OCI-LY7 (cell line): ENCODE measurements around the gene FOXD2. TPM values are rescaled to one million over a fixed set of nuclear protein-coding genes. Genes with fewer than 3 reads are reported as not detected.

ENCODE experiments used
- BruUV-seq: library from RNA; stranded (reverse); fragments of 400-500 nt; replicated peaks from 2 replicates; lab custom pipeline; 2021; lab: Mats Ljungman, UMichigan
- CTCF ChIA-PET: fragments of 300-600 bp; sonication (Branson Sonifier 250); formaldehyde crosslinking; loops from one replicate; lab custom pipeline; 2022; ENCODE audit warnings: antibody characterized with exemption; ENCODE audit not compliant: unreplicated experiment; lab: Charles Lee
- POLR2A ChIA-PET: fragments of 300-600 bp; sonication (Branson Sonifier 250); formaldehyde crosslinking; loops from one replicate; lab custom pipeline; 2022; ENCODE audit warnings: antibody characterized with exemption; lab: Charles Lee
- DNase-seq: peaks from one replicate; pipeline ENCODE4 v3.0.0-alpha.2; 2015; ENCODE audit warnings: low spot score
- H2AFZ ChIP-seq: fragments of 200-600 bp; sonication (generic), shearing (Covaris generic); 2 replicates; pipeline ENCODE4 v1.6.1; 2014; ENCODE audit warnings: mild to moderate bottlenecking, antibody characterized with exemption, low read length, moderate library complexity
- H3K27ac ChIP-seq: fragments of 200-600 bp; sonication (generic); 2 replicates; pipeline ENCODE4 v1.5.1; 2014; ENCODE audit warnings: mixed run types, low read depth, mild to moderate bottlenecking, moderate library complexity, low read length, inconsistent platforms; ENCODE audit not compliant: poor library complexity, severe bottlenecking
- H3K36me3 ChIP-seq: fragments of 200-600 bp; sonication (generic); 2 replicates; pipeline ENCODE4 v1.6.1; 2014; ENCODE audit warnings: mild to moderate bottlenecking, antibody characterized with exemption, low read length, moderate library complexity, mixed read lengths; ENCODE audit not compliant: insufficient read depth
- H3K4me1 ChIP-seq: fragments of 200-600 bp; sonication (generic); 2 replicates; pipeline ENCODE4 v1.5.1; 2014; ENCODE audit warnings: mild to moderate bottlenecking, low read length; ENCODE audit not compliant: insufficient read depth, poor library complexity, severe bottlenecking
- H3K4me2 ChIP-seq: fragments of 200-600 bp; sonication (generic); 2 replicates; pipeline ENCODE4 v1.6.1; 2014; ENCODE audit warnings: mild to moderate bottlenecking, low read length
- H3K4me3 ChIP-seq: fragments of 200-600 bp; sonication (generic); 2 replicates; pipeline ENCODE4 v1.5.1; 2014; ENCODE audit warnings: mild to moderate bottlenecking, low read depth, low read length; ENCODE audit not compliant: poor library complexity, severe bottlenecking
- H3K79me2 ChIP-seq: fragments of 200-600 bp; sonication (generic); 2 replicates; pipeline ENCODE4 v1.6.1; 2016; ENCODE audit warnings: low read depth, mild to moderate bottlenecking, low read length, moderate library complexity, mixed read lengths; ENCODE audit not compliant: insufficient read depth
- H3K9me2 ChIP-seq: fragments of 200-600 bp; sonication (generic); 2 replicates; pipeline ENCODE4 v1.6.1; 2016; ENCODE audit warnings: mild to moderate bottlenecking, low read length, mixed read lengths; ENCODE audit not compliant: insufficient read depth
- H3K9me3 ChIP-seq: fragments of 200-600 bp; sonication (generic); 2 replicates; pipeline ENCODE4 v1.6.1; 2014; ENCODE audit warnings: mild to moderate bottlenecking, mixed run types, low read length, mixed read lengths
- H4K20me1 ChIP-seq: fragments of 200-600 bp; sonication (generic); 2 replicates; pipeline ENCODE4 v1.6.1; 2014; ENCODE audit warnings: mild to moderate bottlenecking, antibody characterized with exemption, low read length, moderate library complexity, mixed read lengths; ENCODE audit not compliant: insufficient read depth
- EZH2phosphoT487 ChIP-seq: fragments of 200-600 bp; sonication (generic); IDR thresholded peaks from 2 replicates; pipeline ENCODE4 v1.6.1; 2018; ENCODE audit warnings: low read depth, borderline replicate concordance, mild to moderate bottlenecking, mixed run types, antibody characterized with exemption, low read length, moderate library complexity, mixed read lengths
- intact Hi-C: fragments of 100-400 bp; cut with micrococcal nuclease; formaldehyde crosslinking; loops from one replicate; pipeline ENCODE4 v1.10.0; 2022; ENCODE audit not compliant: unreplicated experiment
- total RNA-seq, 2 experiments: library from RNA; depleted of rRNA in 1 of 2; stranded (reverse); fragments of >200 nt in 1 of 2; shearing (Covaris generic) in 1 of 2; gene quantifications; 2 replicates each; pipeline ENCODE4 v1.2.3, GENCODE V29; 2014 to 2022
- TF ChIP-seq, protein P1 (sequence below): fragments of 200-600 bp; sonication (generic); conservative IDR thresholded peaks from 2 replicates; pipeline ENCODE4 v1.5.1; 2014; ENCODE audit warnings: mild to moderate bottlenecking, antibody characterized with exemption, low read length, moderate library complexity, mixed read lengths

FOXD2 gene
- total RNA-seq, 2 experiments from 2014 or later: 0.49 to 0.76 TPM

DNA sequence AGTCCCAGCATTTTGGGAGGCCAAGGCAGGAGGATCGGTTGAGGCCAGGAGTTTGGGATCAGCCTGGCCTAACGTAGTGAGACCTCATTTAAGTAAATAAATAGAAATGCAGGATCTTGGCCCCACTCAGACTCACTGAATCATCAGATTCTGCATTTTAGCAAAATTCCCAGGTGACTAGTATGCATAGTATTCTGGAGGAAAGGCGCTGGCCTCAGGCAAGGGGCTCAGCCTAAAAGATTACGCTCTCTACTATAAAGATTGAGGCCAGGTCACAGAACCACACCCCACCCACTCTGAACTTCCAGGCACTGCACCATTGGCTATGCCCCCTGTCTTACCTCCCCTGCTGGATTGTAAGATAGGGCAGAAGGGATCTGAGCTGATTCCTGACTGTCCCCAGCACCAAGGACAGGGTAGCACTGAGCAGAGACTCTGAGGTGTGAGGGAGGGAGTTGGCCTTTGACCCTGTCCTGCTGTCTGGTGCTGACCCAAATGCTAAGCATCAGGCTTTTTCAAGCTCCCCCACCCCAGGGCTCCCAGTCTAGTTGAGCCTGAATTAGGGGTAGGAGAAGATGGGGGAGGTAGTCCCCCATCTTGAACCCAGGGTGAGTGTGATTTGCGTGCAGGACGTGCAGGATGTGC is 19.0 kb upstream of the FOXD2 start:
- Histone ChIP-seq H3K79me2 (no peaks in the 10 kb centered on the region), H3K9me3 (no peaks in the 10 kb centered on the region), H4K20me1 (no peaks in the 10 kb centered on the region), H3K27ac (no peak overlapping the region), H2AFZ (no peak overlapping the region), H3K36me3 (no peaks in the 10 kb centered on the region), H3K4me2 (no peak overlapping the region), H3K9me2 (no peaks in the 10 kb centered on the region), H3K4me1 (no peaks in the 10 kb centered on the region), H3K4me3 (no peak overlapping the region)
- ChIA-PET CTCF (no interaction called here), POLR2A (interaction anchor here (1.7 kb wide), 1 partner anchor 18 kb away, joined by 3 read pairs; no protein-coding TSS in a partner anchor)
- no TSS peak for BruUV-seq
- no peak for DNase-seq
- intact Hi-C loops: no loop called here
- TF ChIP-seq, protein P1, sequence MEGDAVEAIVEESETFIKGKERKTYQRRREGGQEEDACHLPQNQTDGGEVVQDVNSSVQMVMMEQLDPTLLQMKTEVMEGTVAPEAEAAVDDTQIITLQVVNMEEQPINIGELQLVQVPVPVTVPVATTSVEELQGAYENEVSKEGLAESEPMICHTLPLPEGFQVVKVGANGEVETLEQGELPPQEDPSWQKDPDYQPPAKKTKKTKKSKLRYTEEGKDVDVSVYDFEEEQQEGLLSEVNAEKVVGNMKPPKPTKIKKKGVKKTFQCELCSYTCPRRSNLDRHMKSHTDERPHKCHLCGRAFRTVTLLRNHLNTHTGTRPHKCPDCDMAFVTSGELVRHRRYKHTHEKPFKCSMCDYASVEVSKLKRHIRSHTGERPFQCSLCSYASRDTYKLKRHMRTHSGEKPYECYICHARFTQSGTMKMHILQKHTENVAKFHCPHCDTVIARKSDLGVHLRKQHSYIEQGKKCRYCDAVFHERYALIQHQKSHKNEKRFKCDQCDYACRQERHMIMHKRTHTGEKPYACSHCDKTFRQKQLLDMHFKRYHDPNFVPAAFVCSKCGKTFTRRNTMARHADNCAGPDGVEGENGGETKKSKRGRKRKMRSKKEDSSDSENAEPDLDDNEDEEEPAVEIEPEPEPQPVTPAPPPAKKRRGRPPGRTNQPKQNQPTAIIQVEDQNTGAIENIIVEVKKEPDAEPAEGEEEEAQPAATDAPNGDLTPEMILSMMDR: no peak
- TF ChIP-seq EZH2phosphoT487: no peak

DNA sequence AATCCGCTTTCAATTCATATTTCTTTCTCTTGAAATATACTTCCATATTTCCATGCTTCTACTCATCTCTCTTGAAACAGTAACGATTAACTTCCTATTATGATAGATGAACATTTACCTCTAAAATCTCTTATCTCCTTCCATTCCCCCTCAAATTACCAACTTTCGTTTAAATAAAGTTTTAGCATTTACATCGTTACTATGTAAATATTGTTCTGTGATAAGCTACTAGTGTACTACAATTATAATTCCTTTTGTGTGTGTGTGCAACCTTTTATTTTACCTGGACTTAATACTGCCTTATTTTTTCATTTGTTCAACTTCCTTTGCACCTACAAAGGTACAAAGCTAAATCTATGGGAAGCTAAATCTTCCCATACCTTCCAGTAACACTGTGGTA is 17.3 kb upstream of the FOXD2 start:
- H3K36me3 ChIP-seq: no peaks in the 10 kb centered on the region
- intact Hi-C loops: no loop called here
- no TSS peak for BruUV-seq
- no peak for DNase-seq
- ChIA-PET CTCF (no interaction called here), POLR2A (no interaction called here)
- H4K20me1 ChIP-seq: no peaks in the 10 kb centered on the region
- no peaks in the 10 kb centered on the region for H3K9me2 ChIP-seq
- H3K9me3 ChIP-seq: no peaks in the 10 kb centered on the region
- H3K79me2 ChIP-seq: no peaks in the 10 kb centered on the region
- no peak overlapping the region for H2AFZ ChIP-seq
- H3K4me1 ChIP-seq: no peaks in the 10 kb centered on the region
- H3K4me2 ChIP-seq: no peak overlapping the region
- TF ChIP-seq EZH2phosphoT487: no peak
- TF ChIP-seq, protein P1: no peak
- H3K27ac ChIP-seq: no peak overlapping the region
- H3K4me3 ChIP-seq: no peak overlapping the region

DNA sequence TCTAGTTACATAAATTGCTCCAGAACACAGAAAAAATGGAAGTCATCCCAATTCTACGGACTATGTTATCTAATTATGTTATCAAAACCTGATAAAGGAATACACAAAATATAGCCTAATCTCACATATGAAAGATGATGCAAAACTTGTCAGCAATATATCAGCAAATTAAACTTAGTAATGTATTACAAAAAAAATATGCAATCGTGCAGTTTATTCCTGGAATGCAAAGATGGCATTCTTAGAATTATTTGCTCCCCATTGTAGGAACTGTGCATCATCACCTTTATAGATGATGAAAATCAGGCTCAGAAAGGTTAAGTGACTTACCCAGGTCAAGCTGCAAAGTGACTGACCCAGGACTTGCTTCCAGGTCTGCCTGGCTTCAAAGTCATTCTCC is 14.0 kb upstream of the FOXD2 start:
- Histone ChIP-seq H2AFZ (no peak overlapping the region), H3K4me2 (no peak overlapping the region), H3K9me2 (no peaks in the 10 kb centered on the region), H3K9me3 (no peaks in the 10 kb centered on the region), H4K20me1 (no peaks in the 10 kb centered on the region), H3K4me1 (no peaks in the 10 kb centered on the region), H3K4me3 (no peak overlapping the region), H3K79me2 (no peaks in the 10 kb centered on the region), H3K27ac (no peak overlapping the region), H3K36me3 (no peaks in the 10 kb centered on the region)
- ChIA-PET CTCF (interaction anchor here (0.5 kb wide), 1 partner anchor 14 kb away, joined by 7 read pairs; the partner anchor contains the start of gene FOXD2), POLR2A (no interaction called here)
- intact Hi-C loops: loop anchor here (1.0 kb wide), 1 partner anchor 36 kb away; no protein-coding TSS in a partner anchor
- no peak for DNase-seq
- BruUV-seq: no TSS peak
- TF ChIP-seq, protein P1: no peak
- no peak for TF ChIP-seq EZH2phosphoT487
